Activated naive CD8-positive, alpha-beta T cell treated with anti-CD3 and anti-CD28 coated beads, Interleukin-2, amount 50 U/mL, for 24 hours (primary cell): ENCODE data around the gene SULT2B1.

Experiments used
- ATAC-seq: fragments of 150-1000 bp; cut with Tn5 transposase; one replicate; pipeline ENCODE4 v1.10.0; 2021
- DNase-seq: peaks from one replicate; pipeline ENCODE4 v3.0.0; 2021
- H3K27ac Mint-ChIP-seq: one replicate; pipeline ENCODE4 v1.8.0; 2021; ENCODE audit warnings: mild to moderate bottlenecking, mixed read lengths
- H3K27me3 Mint-ChIP-seq: one replicate; pipeline ENCODE4 v1.8.0; 2021; ENCODE audit warnings: mixed read lengths
- H3K36me3 Mint-ChIP-seq: one replicate; pipeline ENCODE4 v1.8.0; 2021; ENCODE audit warnings: low read depth, mixed read lengths
- H3K4me1 Mint-ChIP-seq: one replicate; pipeline ENCODE4 v1.8.0; 2021; ENCODE audit warnings: mixed read lengths
- H3K4me3 Mint-ChIP-seq: one replicate; pipeline ENCODE4 v1.8.0; 2021; ENCODE audit warnings: mild to moderate bottlenecking, moderate library complexity, mixed read lengths
- H3K9me3 Mint-ChIP-seq: one replicate; pipeline ENCODE4 v1.8.0; 2021; ENCODE audit warnings: mixed read lengths

The SULT2B1 gene

GRCh38 chr19:48551437-48552302 is at the start of gene SULT2B1:
Gene SULT2B1 (plus strand): TSS chr19:48552172. CDS start chr19:48552253, 81 bp downstream.
- no peak within 1 kb of the TSS for H3K4me3 Mint-ChIP-seq
- no peaks in the 10 kb centered on the region for H3K9me3 Mint-ChIP-seq
- peaks cover 9% of the 10 kb centered on the region for H3K27me3 Mint-ChIP-seq
- no peak for DNase-seq
- H3K4me1 Mint-ChIP-seq = no peaks in the 10 kb centered on the region
- H3K27ac Mint-ChIP-seq = no peak within 1 kb of the TSS
- no peak for ATAC-seq
- no peaks in the 10 kb centered on the region for H3K36me3 Mint-ChIP-seq

- H3K4me3 Mint-ChIP-seq = no peak overlapping the region
- ATAC-seq (peak; percentile 3), DNase-seq (no peak)
- no peaks in the 10 kb centered on the region for H3K36me3 Mint-ChIP-seq
- H3K27me3 Mint-ChIP-seq = peaks cover 5% of the 10 kb centered on the region
- no peak overlapping the region for H3K27ac Mint-ChIP-seq
- H3K4me1 Mint-ChIP-seq = peaks cover 8% of the 10 kb centered on the region
- no peaks in the 10 kb centered on the region for H3K9me3 Mint-ChIP-seq
Measured at GRCh38 chr19:48502350-48503018, 49.5 kb upstream of the SULT2B1 start.

GRCh38 chr19:48506138-48506733 is 45.7 kb upstream of the SULT2B1 start:
- H3K27ac Mint-ChIP-seq = no peak overlapping the region
- H3K4me1 Mint-ChIP-seq = peaks cover 13% of the 10 kb centered on the region
- no peak overlapping the region for H3K4me3 Mint-ChIP-seq
- no peak for DNase-seq
- peak; percentile 17 for ATAC-seq
- no peaks in the 10 kb centered on the region for H3K9me3 Mint-ChIP-seq
- H3K36me3 Mint-ChIP-seq = no peaks in the 10 kb centered on the region
- no peaks in the 10 kb centered on the region for H3K27me3 Mint-ChIP-seq

- no peak for ATAC-seq
- Mint-ChIP-seq H3K4me1 (peaks cover 8% of the 10 kb centered on the region), H3K27ac (no peak overlapping the region), H3K9me3 (no peaks in the 10 kb centered on the region), H3K36me3 (no peaks in the 10 kb centered on the region), H3K27me3 (no peaks in the 10 kb centered on the region), H3K4me3 (no peak overlapping the region)
- no peak for DNase-seq
Measured at GRCh38 chr19:48507911-48508439, 44.0 kb upstream of the SULT2B1 start.

GRCh38 chr19:48508729-48509411 is 43.1 kb upstream of the SULT2B1 start:
- Mint-ChIP-seq H3K27me3 (no peaks in the 10 kb centered on the region), H3K36me3 (no peaks in the 10 kb centered on the region), H3K4me1 (peaks cover 9% of the 10 kb centered on the region), H3K27ac (no peak overlapping the region), H3K4me3 (no peak overlapping the region), H3K9me3 (no peaks in the 10 kb centered on the region)
- ATAC-seq (no peak), DNase-seq (no peak)

GRCh38 chr19:48509467-48510194 is 42.3 kb upstream of the SULT2B1 start:
- Mint-ChIP-seq H3K4me3 (no peak overlapping the region), H3K27me3 (no peaks in the 10 kb centered on the region), H3K36me3 (no peaks in the 10 kb centered on the region), H3K27ac (no peak overlapping the region), H3K4me1 (peaks cover 12% of the 10 kb centered on the region), H3K9me3 (no peaks in the 10 kb centered on the region)
- DNase-seq (no peak), ATAC-seq (no peak)

- Mint-ChIP-seq H3K9me3 (no peaks in the 10 kb centered on the region), H3K36me3 (no peaks in the 10 kb centered on the region), H3K27me3 (no peaks in the 10 kb centered on the region), H3K27ac (peak overlapping the region; percentile 14), H3K4me3 (peak overlapping the region; percentile 79), H3K4me1 (peaks cover 14% of the 10 kb centered on the region)
- peak; percentile 75 for DNase-seq
- peak; percentile 65 for ATAC-seq
Measured at GRCh38 chr19:48510421-48511268, 41.3 kb upstream of the SULT2B1 start.

- Mint-ChIP-seq H3K27ac (no peak overlapping the region), H3K9me3 (no peaks in the 10 kb centered on the region), H3K4me1 (peaks cover 14% of the 10 kb centered on the region), H3K27me3 (no peaks in the 10 kb centered on the region), H3K4me3 (peak overlapping the region; percentile 79), H3K36me3 (no peaks in the 10 kb centered on the region)
- DNase-seq (no peak), ATAC-seq (no peak)
Measured at GRCh38 chr19:48511321-48511731, 40.6 kb upstream of the SULT2B1 start.

GRCh38 chr19:48511800-48512503 is 40.0 kb upstream of the SULT2B1 start, which contains the start of gene LMTK3:
Gene LMTK3 (minus strand): TSS chr19:48511835. CDS start chr19:48511576, 259 bp downstream.
- Mint-ChIP-seq H3K4me3 (peak within 1 kb of the TSS; percentile 79), H3K27me3 (no peaks in the 10 kb centered on the region), H3K36me3 (no peaks in the 10 kb centered on the region), H3K4me1 (peaks cover 14% of the 10 kb centered on the region), H3K27ac (peak within 1 kb of the TSS; percentile 14), H3K9me3 (no peaks in the 10 kb centered on the region)
- DNase-seq = peak; percentile 74
- peak; percentile 23 for ATAC-seq

- no peak for DNase-seq
- Mint-ChIP-seq H3K27me3 (no peaks in the 10 kb centered on the region), H3K9me3 (no peaks in the 10 kb centered on the region), H3K4me3 (no peak overlapping the region), H3K27ac (no peak overlapping the region), H3K36me3 (no peaks in the 10 kb centered on the region), H3K4me1 (peaks cover 14% of the 10 kb centered on the region)
- ATAC-seq = no peak
Measured at GRCh38 chr19:48512504-48513288, 39.3 kb upstream of the SULT2B1 start.

GRCh38 chr19:48513289-48514122 is 38.5 kb upstream of the SULT2B1 start:
- Mint-ChIP-seq H3K9me3 (no peaks in the 10 kb centered on the region), H3K36me3 (no peaks in the 10 kb centered on the region), H3K27me3 (no peaks in the 10 kb centered on the region), H3K4me3 (no peak overlapping the region), H3K4me1 (peaks cover 14% of the 10 kb centered on the region), H3K27ac (no peak overlapping the region)
- ATAC-seq (peak; percentile 72), DNase-seq (peak; percentile 75)
